HG03139 (cell line): ENCODE results near the gene KCND1.

Source experiments
- ATAC-seq: cut with Tn5 transposase; IDR thresholded peaks from one replicate; pipeline ENCODE4 v1.9.1; 2021; ENCODE audit not compliant: unreplicated experiment

The KCND1 gene

GRCh38 chrX:48939524-48940228 is 32.0 kb downstream of the KCND1 start:
- no peak for ATAC-seq

DNA sequence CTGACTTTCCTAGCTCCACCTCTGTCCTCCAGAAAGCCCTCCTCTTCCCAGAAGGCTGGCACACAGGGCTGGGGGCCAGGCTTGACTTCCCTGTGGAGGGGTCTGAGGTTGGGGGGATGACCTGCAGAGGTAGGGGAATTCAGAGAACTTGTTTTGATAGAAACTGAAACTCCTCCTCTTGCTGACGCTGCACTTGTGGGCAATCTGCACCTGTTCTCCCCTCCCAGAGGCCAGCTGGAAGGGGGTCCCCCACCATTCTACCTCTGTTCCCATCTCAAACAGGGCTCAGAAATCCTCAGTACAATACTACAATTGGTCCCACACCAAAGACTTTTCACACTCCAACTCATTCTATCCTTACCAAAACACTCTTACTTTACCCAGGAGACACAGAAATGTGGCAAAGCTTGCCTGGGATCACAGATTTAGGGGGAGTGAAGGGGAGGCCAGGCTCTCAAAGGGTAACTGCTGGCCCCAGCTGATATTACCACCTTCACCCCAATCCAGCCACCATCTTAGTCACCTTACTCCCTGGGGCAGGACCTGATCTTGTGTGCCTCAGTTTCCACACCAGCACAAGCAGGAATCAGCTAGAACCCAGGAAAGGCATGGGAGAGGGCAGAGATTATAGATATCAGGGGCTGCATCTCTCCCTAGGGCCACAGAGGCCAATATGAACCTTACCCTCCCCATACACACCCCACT is 32.8 kb downstream of the KCND1 start:
- no peak for ATAC-seq

GRCh38 chrX:48937054-48937907 is 34.4 kb downstream of the KCND1 start:
- ATAC-seq: peak; percentile 46

DNA sequence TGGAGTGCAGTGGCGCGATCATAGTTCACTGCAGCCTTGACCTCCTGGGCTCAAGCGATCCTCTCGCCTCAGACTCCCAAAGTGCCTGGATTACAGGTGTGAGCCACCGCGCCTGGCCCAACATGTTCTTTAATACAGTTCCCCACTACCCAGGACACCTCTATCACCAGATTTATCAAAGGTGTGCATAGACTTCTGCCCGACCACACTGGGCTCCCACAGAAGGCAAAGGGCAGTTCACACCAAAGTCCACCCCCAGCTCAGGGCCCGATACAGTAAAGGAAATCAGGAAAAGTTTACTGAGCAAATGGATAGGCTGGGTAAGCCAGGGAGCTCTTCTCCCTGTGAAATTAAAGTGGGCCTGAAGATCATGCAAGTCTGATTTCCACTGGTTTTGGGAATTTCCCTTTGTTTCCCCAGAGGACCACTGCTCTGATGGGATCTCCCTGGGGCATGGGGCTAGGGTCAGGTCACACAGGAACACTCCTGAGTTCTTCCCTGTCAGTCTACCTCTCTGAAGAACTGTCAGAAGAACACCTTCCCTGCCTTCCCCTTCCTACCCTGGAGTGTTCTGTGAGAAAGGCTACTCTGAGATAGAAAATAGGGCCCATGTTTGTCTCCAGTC is 35.1 kb downstream of the KCND1 start:
- ATAC-seq: no peak

GRCh38 chrX:48935301-48935670 is 36.4 kb downstream of the KCND1 start:
- ATAC-seq: no peak

GRCh38 chrX:48934581-48935300 is 36.9 kb downstream of the KCND1 start:
- ATAC-seq: no peak

DNA sequence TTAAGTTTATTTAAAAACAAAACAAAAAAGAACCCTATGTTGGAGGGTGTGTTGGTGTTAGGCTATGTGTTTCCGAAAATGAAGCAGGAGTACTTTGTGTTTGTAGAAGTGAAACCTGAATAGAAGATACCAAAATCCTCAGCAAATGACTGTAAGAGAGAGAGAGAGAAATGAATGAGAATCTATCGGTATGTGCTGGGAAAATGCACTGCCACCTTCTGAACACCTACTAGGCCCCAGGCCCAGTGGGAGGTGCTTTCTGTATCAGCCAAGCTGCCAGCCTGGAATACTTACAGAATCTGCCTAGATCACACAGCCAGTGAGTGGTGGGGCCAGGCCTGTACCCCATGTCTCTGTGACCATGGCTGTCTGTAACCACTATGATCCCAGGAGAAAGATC is 37.9 kb downstream of the KCND1 start:
- no peak for ATAC-seq

- ATAC-seq: no peak
These were observed 43.8 kb downstream of the KCND1 start for GRCh38 chrX:48927736-48928382.

DNA sequence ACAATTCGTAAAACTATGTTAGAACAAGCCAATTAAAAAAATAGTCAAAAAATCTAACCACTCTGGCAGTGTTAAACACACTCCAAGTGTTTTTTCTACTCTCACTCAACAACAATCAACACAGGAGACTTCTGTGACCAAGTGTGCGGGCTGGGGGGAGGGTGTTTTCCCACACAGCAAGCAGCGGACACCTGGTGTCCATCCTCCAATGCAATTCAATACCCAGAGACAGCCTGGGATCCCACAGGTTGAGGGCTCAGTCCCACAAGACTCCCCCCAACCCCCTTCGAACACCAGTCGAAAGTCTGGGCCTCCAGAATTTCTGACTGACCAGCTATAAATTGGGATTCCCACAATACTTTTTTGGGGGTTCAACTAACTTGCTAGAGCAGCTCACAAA is 44.5 kb downstream of the KCND1 start:
- no peak for ATAC-seq

DNA sequence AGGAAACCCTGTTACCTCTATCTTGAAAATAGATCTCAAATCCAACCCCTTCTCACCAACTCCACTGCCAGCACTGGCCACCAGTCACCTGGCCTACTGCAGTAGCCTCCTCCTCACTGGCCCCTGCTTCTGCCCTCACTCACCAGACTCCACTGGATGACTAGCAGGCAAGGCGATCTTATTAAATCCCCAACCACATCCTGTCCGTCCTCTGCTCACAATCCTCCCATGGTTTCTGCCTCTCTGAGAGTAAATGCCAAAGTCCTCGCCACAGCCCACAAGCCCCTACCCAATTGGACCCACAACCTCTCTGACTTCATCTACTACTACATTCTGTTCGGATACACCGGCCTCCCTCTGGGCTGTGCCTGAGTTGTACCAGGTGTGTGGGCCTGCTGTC is 47.4 kb downstream of the KCND1 start:
- ATAC-seq: no peak

DNA sequence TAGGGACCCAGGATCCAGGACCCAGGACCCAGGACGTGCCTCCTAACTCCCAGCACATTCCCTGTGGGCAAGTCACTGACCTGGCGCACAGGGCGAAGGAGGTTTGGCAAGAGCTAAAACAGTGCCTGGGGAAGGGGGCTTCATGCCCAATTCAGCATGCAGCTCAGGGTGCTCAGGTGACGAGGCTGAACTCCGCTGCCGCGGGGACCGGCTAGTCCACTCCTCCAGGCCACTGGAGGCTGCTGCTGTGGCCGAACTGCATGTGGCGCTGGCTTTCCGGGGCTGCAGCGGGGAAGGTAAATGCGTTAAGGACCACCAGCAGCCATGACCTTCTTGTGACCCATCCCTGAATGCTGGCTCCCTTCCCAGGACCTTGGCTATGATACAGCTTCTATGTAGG is 47.9 kb downstream of the KCND1 start:
- no peak for ATAC-seq

DNA sequence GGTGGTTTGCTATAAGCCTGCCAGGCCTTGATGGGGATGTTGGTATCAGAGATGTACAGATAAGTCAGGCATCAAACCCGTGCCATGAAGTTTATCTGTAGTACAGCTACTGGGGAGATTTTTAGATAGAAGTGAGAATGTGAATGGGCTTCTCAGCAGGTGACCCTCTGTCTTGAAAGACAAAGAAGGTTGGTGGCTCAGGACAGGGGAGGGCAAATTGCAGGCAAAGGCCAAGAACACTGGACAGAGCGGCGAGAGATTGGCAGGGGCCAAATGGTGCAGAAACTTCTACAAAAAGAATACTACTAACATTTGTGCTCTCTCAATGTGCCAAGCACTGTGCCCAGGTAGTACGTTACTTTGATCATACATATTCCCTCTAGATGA is 50.9 kb downstream of the KCND1 start:
- ATAC-seq: no peak

GRCh38 chrX:48919947-48920717 is 51.5 kb downstream of the KCND1 start:
- ATAC-seq: no peak

DNA sequence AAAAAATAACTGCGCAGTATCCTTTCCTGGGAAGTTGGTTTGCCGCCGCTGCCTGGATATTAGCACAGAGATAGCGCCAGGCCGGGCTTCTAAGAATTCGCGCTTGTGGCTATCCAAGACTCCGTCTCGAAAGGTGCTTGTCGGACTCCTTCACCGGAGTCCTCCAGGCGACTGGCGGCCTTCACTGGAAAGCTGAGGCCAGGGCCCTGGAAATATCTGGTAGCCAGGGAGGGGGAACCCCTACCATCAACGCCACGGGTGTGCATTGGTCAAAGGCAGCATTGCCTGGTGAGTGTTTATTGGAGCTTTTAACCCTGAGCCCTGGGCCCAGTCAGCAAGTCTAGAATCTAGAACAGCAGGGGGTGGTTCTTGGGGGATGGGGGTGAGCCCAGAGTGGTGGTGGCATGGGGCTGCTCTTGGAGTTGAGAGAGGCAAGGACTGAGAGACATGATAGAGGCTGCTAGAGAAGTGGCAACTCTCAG is 52.2 kb downstream of the KCND1 start:
- ATAC-seq: no peak

DNA sequence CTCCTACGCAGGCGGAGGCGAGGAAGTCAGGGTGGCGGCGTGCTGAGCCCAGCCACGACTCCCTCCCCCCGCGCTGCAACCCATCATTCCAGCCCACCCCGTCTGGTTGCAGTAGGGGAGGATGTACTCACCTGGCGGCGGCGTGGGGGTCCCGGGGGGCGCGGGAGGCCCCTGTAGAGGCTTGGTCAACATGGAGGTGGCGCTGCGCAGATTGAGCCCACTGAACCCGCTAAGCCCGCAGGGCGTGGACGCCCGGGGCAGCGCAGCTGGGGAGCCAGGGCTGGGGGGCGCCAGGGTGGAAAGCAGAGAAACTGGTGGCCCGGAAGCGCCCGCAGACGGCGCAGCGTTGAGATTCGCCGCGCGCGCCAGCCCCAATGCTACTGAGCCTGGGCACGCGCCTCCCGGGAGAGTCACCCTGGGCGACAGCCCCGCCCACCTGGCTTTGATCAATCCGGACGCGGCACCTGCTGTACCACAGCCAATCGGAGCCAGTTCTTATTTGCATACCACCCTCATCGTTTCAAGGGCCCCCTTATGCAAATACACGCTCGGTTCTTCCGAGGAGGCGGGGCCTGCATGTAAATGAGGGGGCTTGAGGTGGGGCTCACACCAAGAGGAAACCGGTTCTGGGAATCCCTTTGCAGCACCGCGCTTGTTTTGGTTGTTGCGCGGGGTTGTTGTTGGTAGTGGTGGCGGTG is 52.9 kb downstream of the KCND1 start, which contains the start of gene PIM2:
PIM2 (minus strand) TSS at position 382 of the 698 bp plus-strand sequence; CDS start at position 192, 190 bp downstream.
- ATAC-seq: peak; percentile 78

GRCh38 chrX:48918301-48918642 is 53.4 kb downstream of the KCND1 start:
- ATAC-seq: no peak

DNA sequence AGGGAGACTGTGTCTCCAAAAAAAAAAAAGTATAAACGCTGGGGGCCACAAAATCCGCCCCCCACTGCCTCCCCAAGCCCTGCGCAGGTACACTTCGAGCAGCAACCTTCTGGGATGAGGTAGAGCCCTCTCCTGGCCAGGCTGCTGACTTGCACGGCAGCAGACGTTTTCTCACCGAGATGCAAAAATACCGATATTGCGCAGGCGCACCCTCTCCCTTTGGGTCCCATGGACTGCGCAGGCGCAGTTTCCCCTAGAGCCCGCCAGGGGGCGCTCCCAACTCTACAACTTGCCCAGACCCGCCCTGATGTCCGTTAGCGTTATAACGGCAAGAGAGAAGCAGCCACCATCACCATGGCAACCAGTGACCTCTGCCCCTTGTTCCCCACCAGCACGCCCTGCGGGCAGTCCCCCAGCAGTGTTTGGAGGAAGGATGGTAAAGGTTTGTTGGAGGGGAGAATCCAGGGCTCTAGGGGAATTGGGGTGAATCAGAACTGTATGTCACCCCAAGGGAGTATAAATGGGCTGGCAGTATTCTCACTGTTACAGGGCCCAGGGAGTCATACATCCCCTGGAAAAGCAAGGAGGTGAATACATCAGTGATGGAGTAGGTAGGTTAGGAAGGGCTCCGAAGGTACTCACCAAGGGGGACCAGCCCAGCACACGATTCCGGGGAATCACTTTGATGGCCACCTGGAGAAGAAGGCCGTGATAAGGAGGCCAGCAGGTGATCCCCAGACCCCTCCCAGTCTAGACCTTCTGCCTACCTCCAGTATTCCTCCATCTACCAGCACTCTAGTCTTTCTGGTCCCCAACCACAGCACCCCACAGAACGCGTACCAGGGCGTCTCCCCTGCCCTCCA is 54.3 kb downstream of the KCND1 start:
- ATAC-seq: peak; percentile 42
